ENCODE results near the gene BTRC. TPM values are rescaled to one million over a fixed set of nuclear protein-coding genes. Genes with fewer than 3 reads are reported as not detected.
"Not testable (repeated sequence)": the region's sequence is repeated elsewhere in the genome, so short reads cannot be mapped to it uniquely, and the experiment has no call there.

Gene BTRC
- total and polyA plus RNA-seq, 2 donors from 2014 or later, result 6.7 to 18.0 TPM

GRCh38 chr10:101388676-101389276, 34.8 kb downstream of the BTRC start:
- no peaks in the 10 kb centered on the region for H3K9me3 ChIP-seq (ENCODE audit: control insufficient read depth in 2 of 3, insufficient read depth in 1 of 3, low read length in 3 of 3)
- H3K4me3 ChIP-seq (ENCODE audit: low read length in 3 of 3), result no peak overlapping the region
- DNase-seq (no peak), FAIRE-seq (no peak)
- H3K4me1 ChIP-seq (ENCODE audit: control insufficient read depth in 2 of 3, insufficient read depth in 2 of 3, low read depth in 1 of 3, low read length in 3 of 3), result no peaks in the 10 kb centered on the region
- no peak overlapping the region for H3K9ac ChIP-seq (ENCODE audit: low read length in 3 of 3)
- intact Hi-C loops (cut with DNase I), result no loop called here
- no peaks in the 10 kb centered on the region for H3K27me3 ChIP-seq (ENCODE audit: control insufficient read depth, insufficient read depth, low read length)
- no peak overlapping the region for H3K27ac ChIP-seq (ENCODE audit: low read depth in 2 of 2, low read length in 2 of 2)
- H3K36me3 ChIP-seq (ENCODE audit: control insufficient read depth in 2 of 3, insufficient read depth in 3 of 3, low read length in 3 of 3), result no peaks in the 10 kb centered on the region
- no peak for TF ChIP-seq CTCF (IDR thresholded peaks at IDR 0.05; ENCODE audit: borderline replicate concordance, extremely low read depth, insufficient read depth)

GRCh38 chr10:101389532-101389931, 35.6 kb downstream of the BTRC start:
- H3K9me3 ChIP-seq (ENCODE audit: control insufficient read depth in 2 of 3, insufficient read depth in 1 of 3, low read length in 3 of 3); intact Hi-C loops (cut with DNase I); H3K27ac ChIP-seq (ENCODE audit: low read depth in 2 of 2, low read length in 2 of 2); H3K4me3 ChIP-seq (ENCODE audit: low read length in 3 of 3); H3K4me1 ChIP-seq (ENCODE audit: control insufficient read depth in 2 of 3, insufficient read depth in 2 of 3, low read depth in 1 of 3, low read length in 3 of 3); H3K9ac ChIP-seq (ENCODE audit: low read length in 3 of 3); H3K27me3 ChIP-seq (ENCODE audit: control insufficient read depth, insufficient read depth, low read length); FAIRE-seq; H3K36me3 ChIP-seq (ENCODE audit: control insufficient read depth in 2 of 3, insufficient read depth in 3 of 3, low read length in 3 of 3): not testable (repeated sequence)
- peak in 1 of 5 donors; percentile 11 for DNase-seq

DNA sequence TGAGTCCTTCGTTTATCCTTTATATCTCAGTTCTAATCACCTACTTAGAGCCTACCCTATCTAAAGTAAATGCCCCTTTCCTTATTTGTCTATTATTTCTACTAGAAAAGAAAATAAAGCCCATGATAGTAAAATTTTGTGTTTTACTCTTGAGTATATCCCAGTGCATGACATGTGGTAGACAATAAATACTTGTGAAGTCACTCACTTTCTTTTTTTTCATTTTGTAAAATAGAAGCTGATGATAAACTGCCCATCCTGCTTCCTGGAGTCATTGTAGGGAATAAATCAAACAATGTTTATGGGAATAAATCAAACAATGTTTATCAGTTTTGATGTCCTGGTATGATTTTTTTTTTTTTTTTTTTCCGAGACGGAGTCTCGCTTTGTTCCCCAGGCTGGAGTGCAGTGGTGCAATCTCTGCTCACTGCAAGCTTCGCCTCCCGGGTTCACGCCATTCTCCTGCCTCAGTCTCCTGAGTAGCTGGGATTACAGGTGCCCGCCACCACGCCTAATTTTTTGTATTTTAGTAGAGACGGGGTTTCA, 36.1 kb downstream of the BTRC start:
- Histone ChIP-seq H3K4me1 (ENCODE audit: control insufficient read depth in 2 of 3, insufficient read depth in 2 of 3, low read depth in 1 of 3, low read length in 3 of 3) (no peaks in the 10 kb centered on the region), H3K9ac (ENCODE audit: low read length in 3 of 3) (no peak overlapping the region), H3K27me3 (ENCODE audit: control insufficient read depth, insufficient read depth, low read length) (no peaks in the 10 kb centered on the region), H3K9me3 (ENCODE audit: control insufficient read depth in 2 of 3, insufficient read depth in 1 of 3, low read length in 3 of 3) (no peaks in the 10 kb centered on the region), H3K36me3 (ENCODE audit: control insufficient read depth in 2 of 3, insufficient read depth in 3 of 3, low read length in 3 of 3) (no peaks in the 10 kb centered on the region), H3K4me3 (ENCODE audit: low read length in 3 of 3) (no peak overlapping the region), H3K27ac (ENCODE audit: low read depth in 2 of 2, low read length in 2 of 2) (no peak overlapping the region)
- TF ChIP-seq CTCF (IDR thresholded peaks at IDR 0.05; ENCODE audit: borderline replicate concordance, extremely low read depth, insufficient read depth), result no peak
- no peak for DNase-seq
- FAIRE-seq, result no peak
- intact Hi-C loops (cut with DNase I), result no loop called here

DNA sequence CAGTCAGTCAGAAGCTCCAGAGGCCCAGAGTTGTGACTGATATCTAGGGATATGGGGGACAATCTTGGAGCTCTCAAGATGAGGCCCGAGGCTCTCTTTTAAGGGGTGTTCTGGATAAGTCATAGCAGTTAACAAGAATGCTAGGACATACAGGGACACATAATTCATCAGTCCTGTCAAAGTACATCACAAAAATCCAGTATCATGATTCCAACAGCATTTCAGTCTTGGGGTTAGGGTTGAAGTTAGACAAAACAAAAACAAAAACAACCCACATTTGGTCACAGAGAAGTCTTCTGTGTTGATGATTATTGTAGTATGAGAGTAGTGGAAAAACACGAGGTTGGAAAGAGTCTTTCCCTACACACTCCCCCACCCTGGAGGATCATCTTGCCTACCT, 39.4 kb downstream of the BTRC start:
- Histone ChIP-seq H3K27ac (ENCODE audit: low read depth in 2 of 2, low read length in 2 of 2) (no peak overlapping the region), H3K4me1 (ENCODE audit: control insufficient read depth in 2 of 3, insufficient read depth in 2 of 3, low read depth in 1 of 3, low read length in 3 of 3) (no peaks in the 10 kb centered on the region), H3K4me3 (ENCODE audit: low read length in 3 of 3) (no peak overlapping the region), H3K9me3 (ENCODE audit: control insufficient read depth in 2 of 3, insufficient read depth in 1 of 3, low read length in 3 of 3) (no peaks in the 10 kb centered on the region), H3K36me3 (ENCODE audit: control insufficient read depth in 2 of 3, insufficient read depth in 3 of 3, low read length in 3 of 3) (no peaks in the 10 kb centered on the region), H3K27me3 (ENCODE audit: control insufficient read depth, insufficient read depth, low read length) (no peaks in the 10 kb centered on the region), H3K9ac (ENCODE audit: low read length in 3 of 3) (no peak overlapping the region)
- no peak for TF ChIP-seq CTCF (IDR thresholded peaks at IDR 0.05; ENCODE audit: borderline replicate concordance, extremely low read depth, insufficient read depth)
- intact Hi-C loops (cut with DNase I), result no loop called here
- DNase-seq (no peak), FAIRE-seq (no peak)

All from kidney (tissue), 14 donors.